Stimulated activated CD4-positive, alpha-beta T cell treated with anti-CD3 and anti-CD28 coated beads, Interleukin-12 subunit alpha, Interleukin-12 subunit beta, amount 100 ng/mL, for 48 hours (primary cell): ENCODE data around the gene COL5A1.

Source experiments
- DNase-seq, 3 donors: peaks; one replicate each; pipeline ENCODE4 v3.0.0-alpha.2; 2020; ENCODE audit warnings: low read depth in 2 of 3, low spot score in 1 of 3

The COL5A1 gene

DNA sequence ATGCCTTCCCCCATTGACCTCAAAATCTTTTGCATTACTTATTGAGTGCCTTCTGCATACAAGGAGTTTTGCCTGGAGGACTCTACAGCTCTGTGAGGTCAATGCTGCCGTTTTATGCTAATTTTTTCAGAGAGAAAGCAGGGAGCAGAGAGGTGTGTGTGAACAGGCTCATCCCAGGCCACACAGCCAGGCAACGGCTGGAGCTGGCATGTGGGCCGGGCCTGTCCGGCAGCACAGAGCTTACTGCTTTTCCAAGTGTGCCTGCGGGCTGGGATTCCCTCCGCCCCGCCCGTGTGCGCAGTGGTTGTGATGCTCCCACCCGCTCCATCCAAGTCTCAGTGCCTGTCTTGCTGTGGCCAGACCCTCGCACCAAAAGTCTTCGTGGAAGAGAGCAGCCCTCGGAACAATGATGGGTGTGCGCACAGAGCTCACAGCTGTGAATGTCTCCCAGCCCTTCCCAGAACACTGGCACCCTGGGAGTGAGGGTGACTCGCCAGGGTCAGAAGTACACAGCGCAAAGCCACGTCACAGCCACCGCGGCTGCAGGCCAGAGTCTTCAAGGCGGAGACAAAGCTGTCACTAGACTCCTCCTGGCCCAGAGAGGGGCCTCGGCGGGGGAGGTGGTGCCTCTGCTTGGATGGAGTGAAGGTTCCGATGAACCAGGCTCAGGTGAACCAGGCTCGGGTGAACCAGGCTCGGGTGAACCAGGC, 82.8 kb downstream of the COL5A1 start:
- DNase-seq: no peak

DNA sequence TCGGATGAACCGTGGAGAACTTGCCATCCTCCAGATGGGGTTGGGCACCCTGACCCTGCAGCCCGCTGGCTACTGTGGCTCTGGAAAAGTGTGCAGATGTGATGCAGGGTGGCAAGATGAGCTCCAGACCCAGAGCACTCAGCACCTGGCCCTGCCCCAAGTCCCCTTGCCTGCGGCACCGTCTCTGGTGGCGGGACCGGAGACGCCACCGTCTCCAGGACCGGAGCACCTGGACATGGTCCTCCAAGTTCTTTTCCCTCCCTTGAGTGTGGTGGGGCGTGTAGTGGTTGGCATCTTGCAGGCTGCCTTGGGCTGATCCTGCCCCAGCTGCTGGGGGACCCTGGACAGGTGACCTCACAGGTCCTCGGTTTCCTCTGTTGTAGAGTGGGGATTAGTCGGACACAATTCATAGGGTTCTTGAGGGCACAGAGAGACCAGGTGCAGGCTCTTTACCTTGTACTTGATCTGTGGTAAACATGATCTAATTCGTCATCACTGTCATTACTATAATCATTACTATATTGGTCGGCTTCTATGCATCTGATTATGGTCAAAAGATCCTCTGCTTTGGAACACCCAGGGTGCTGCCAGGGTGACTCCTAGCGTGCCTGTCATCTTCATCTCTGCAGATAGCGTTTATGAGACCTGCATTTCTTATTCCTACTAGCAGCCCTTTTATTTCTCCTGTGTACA, 83.5 kb downstream of the COL5A1 start:
- no peak for DNase-seq

DNA sequence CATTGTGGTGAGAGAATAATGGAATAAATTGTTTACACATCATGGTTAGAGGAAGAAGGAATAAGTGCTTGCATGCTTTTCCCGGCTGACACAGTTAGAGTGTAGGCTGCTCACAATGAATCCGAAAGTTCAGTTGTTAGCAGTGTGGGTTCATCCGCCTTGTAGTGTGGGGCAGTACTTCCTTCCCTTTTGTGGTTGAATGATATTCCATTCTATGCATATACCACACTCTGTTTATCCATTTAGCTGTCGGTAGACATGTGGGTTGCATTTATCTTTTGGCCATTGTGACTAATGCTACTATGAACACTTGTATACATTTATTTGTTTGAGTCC, 84.0 kb downstream of the COL5A1 start:
- no peak for DNase-seq

DNA sequence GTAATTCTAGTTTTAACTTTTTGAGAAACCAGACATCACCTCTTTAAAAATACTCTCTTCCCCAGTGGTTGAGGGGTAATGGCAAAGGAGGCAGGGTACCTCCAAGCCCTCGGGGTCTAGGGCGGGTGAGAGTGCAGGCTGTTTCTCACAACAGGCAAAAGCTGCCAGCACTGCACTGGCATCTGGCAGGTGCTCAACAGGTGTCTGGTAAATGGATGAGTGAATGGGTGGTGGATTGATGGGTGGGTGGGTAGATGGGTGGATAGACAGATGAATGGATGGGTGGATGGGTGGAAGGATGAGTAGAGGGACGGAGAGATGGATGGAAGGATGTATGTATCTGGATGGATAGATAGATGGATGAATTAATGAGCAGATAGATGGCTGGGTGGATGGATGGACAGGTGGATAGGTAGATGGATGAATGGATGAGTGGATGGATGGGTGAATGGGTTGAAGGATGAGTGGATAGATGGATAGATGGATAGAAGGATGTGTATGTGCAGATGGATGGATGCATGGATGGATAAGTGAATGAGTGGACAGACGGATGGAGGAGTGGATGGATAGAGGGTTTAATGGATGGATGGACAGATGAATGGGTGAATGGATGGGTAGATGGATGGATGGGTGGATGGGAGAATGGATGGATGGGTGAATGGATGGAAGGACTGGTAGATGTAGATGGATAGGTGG, 84.6 kb downstream of the COL5A1 start:
- no peak for DNase-seq

DNA sequence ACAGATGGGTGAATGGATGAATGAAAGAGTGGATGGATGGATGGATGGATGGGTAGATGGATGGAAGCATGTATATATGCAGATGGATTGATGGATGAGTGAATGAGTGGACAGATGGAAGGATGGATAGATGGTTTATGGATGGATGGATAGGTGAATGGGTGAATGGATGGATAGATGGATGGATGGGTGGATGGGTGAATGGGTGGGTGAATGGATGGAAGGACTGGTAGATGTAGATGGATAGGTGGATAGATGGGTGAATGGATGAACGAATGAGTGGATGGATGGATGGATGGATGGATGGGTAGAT, 85.1 kb downstream of the COL5A1 start:
- no peak for DNase-seq

DNA sequence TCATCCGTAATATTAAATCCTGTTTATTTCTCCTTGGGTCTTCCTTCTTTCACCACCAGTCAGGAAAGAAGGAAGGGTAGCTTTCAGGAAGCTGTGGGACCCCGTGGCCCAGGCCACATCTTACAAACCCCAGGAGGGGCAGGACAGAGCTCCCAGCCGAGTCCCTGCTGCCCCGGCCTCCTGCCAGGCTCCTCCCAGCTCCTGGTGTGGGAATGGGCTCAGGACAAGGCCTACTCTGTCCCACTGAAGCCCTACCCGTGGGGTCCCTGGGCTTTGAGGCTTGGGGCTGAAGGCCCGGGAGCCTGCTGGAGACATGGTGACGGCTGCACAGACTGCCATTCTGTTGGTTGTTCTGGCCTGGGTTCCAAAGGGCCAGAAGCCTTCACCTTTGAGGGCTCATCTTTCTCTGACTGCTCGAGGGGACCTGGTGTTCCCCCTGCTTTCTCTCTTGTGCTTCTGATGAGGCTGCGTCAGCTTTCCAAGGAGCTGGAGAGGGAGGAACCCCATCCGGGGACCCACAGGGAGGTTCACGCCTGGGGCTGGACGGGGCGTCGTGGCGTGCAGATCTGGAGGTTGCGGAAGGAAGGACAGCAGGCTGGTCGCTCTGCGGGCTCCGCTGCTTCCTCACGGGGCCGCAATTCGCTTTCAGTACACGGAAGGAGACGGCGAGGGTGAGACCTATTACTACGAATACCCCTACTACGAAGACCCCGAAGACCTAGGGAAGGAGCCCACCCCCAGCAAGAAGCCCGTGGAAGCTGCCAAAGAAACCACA, 86.6 kb downstream of the COL5A1 start:
- DNase-seq: no peak

DNA sequence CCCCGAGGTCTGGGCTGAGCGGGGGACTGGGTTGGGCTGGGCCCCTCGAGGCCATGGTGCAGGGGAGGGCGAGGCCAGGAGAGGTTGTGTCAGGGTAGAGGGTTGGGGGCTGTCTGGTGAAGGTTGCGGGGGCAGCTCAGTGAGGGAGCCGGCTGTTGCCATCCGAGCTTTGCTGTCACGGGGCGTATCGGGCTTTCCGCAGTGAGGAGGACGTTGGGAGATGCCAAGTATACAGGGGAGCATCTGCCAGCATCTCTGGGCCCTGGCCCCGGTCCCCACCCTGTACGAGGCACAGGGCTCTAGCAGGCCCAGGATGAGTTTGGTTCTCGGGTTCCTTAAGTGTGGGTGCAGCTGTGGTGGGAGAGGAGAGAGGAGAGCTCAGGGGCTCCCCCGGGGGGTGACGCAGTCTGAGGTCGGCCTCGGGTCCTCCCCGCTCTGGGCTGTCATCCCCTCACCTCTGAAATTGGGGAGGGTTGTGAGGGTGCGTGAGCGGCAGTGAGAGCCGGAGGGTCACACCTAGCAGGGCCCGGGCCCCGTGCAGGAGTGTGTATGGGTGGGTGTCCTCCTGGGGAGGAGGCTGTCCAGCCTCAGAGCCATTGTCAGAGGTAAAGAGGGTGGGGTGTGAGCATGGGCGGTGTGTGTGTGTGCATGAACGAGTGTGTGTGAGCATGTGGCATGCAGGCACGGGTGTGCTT, 87.3 kb downstream of the COL5A1 start:
- DNase-seq: no peak

DNA sequence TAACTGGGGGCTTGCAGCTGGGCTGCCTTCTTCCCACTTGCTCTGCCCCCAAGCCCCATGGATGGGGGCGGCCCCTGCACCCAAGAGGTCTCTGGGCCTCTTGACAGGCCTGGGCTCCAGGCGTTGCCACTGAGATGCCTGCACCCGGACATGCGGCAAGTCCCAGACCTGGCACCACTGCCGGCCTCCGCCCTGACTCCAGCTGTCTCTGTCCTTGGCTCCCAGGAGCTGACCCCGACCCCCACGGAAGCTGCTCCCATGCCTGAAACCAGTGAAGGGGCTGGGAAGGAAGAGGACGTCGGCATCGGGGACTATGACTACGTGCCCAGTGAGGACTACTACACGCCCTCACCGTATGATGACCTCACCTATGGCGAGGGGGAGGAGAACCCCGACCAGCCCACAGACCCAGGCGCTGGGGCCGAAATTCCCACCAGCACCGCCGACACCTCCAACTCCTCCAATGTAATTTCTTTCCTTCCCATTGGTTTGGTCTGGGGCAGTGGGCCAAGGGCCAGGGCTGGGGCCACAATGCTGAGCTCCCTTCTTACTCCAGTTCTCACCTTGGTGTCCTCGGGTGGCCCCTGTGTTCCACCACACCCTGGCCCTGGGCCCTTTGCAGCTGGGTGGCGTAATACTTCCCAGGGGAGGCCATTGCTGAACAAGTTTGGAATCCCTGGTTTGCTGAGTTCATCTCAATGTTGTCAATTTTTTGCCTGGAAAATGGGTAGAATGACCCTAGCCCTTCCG, 88.6 kb downstream of the COL5A1 start:
- no peak for DNase-seq

DNA sequence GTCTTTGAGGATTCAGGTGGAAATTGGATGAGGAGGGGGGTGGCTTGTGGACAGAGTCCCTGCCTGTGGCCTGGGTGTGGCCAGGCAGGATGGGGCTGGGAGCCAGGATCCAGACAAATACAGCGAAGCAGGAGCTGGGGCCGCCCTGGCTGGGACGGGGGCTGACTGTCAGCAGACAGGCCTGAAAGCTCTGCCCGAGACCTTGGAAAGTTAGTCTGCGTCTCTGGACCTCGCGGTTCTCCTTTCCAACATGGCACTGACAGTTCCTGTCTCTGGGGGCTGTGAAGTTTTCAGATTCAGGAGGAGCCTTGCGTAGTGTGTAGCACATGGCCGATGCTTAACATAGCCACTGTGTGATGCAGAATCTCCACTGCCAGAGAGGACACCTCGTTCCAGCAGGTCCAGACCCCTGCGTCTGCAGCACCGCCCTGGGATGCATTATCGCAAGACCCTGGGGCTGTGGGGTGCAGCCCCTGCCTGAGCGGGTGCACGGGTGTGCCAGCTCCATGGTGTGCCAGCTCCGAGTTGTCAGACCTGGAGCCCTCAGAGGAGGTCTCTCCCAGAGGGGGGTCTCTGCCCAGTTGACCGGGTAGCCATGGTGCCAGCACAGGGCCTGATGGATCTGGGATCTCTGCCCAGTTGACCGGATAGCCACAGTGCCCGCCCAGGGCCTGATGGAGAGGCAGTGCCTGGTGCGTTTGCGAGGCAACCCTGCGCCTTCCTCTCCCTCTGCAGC, 89.3 kb downstream of the COL5A1 start:
- no peak for DNase-seq

DNA sequence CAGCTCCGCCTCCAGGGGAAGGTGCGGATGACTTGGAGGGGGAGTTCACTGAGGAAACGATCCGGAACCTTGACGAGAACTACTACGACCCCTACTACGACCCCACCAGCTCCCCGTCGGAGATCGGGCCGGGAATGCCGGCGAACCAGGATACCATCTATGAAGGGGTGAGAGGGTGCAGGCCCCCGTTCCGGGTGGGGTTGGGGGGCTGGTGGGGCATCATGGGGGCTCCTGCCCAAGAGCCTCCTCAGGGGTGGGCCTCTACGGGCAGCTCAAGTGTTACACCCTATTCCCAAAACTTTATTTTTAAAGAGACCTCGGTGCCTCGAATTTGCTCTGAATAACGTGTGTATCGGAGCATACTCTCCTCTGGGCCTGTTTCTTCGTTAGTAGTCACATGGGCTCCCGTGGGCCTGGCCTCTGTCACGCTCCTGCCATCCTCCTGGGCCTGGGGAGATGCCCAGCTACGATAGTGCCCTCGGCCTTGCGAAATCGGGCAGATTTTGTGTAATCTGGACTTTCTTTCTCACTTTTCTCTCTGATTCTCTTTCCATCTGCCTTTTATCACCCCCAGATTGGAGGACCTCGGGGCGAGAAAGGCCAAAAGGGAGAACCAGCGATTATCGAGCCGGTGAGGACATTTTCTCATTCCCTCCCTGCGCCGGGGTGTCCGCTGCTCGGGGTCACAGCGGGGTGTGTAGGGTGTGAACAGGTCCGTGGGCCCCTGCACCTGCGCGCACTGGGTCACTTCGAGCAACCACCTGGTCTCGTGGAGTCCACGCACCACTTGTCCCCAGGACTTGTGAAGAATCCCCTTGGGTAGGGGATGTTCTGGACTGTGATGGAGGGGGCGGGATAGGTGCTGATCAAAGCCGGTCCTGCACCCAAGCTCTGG, 90.1 kb downstream of the COL5A1 start:
- no peak for DNase-seq

DNA sequence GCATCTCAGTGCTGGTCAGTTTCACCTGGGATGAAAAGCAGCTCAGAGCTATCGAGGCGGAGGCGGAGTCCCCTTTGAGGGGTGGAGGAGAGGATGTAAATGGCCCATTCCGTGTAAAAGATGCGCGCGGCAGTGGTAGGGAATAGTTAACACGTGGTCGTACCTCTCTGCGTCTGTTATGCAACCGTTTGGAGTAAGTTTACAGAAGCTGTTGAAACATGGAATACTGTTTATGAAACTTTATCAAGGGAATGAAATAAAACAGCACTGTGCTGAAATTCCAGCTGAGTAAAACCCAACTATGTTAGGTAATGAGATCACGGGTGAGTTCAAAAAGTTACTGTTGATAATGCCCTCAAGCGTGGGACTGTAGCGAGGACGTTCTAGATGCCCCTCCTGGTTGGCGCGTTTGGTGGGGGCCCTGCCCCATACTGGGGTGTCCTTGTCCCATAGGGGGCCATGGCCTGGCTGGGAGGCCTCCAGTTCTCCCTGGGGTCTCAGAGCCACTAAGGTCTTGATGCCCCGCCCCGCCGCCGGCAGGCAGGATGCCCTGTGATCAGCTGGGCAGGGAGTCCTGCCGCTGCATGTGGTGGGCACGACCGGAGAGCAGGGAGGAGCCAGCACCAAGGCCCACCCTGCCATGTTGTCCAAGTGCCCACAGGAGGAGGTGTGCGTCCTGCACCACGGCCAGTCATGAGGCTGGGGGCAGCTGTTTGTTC, 90.9 kb downstream of the COL5A1 start:
- no peak for DNase-seq

DNA sequence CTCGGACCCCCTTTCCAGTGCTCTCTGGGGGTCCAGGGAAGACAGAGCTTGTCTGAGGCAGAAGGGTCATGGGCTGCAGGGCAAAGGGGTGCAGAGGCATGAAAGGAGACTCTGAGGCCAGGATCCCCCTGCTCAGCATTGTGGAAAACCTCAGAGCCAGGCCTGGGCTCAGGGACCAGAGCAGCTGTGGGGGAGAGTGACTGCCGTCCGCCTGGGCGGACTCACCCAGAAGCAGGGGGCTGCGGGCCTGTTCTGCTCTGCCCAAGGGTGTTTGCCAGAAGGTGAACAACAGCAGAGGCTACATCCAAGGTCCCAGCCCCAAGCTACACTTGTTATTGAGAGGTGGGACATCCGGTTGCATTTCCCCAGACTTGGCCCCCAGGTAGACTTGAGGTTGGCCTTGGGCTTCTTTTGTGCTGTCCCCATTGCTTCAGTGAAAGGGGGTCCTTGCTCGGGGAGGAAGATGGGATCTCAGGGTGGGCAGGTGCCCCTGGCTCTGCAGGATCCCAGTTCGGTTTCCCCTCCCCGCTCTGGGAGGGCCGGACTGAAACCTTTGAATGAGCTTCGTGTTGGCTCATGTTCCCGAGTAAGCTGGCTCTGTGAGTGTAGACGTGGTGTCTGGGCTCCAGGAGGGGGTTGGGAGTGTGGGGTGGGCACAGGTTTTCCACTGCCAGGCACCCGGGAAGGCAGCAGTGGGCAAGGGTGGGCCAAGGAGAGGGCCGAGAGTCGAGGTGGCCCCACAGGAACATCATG, 92.1 kb downstream of the COL5A1 start:
- no peak for DNase-seq

DNA sequence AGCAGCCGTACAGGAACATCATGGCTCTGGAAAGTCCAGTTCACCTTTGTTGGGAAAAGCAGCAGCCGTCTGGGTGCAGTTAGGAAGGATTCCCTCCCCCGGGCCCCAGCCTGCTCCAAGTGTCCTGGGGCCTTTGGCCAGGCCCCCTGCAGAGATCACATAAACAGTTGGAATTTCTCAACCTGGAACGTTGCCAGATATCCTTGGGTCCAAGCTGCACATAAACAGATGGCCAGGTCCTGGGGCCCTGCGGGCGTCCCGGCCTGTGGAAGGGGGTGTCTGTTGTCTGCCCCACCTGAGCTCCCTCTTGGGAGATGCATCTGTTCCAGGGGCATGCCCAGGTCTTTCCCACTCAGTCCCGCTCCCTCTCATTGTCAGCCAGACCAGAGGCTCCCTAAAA, 92.7 kb downstream of the COL5A1 start:
- DNase-seq: no peak

DNA sequence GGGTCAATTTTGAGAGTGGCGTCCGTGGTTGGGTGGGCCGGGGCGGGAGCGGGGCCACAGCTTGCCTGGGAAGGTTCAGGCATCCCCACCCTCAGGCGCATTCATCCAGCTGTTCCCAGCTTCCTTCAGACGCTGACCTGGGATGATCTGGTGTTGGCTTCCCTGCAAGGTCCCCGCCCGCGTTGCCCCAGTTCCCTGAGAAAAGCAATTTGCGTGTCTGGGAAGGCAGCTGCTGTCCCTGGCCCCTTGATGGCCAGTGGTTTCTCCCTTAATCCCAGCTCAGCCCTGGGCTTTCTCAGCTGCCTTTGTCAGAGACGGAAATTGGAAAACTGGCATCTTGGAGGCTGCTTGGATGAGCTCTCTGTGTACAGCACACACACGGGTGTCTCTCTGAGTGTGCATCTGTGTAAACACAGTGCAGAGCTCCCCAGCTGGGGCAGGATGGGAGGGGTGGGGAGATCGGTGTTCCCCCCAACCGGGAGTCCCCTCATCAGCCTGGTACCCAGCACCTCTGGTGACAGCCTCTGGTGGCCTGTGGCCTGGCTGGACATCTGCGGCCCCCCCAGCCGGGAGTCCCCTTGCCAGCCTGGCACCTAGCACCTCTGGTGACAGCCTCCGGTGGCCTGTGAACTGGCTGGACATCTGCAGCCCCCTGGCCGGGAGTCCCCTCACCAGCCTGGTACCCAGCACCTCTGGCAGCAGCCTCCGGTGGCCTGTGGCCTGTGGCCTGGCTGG, 94.0 kb downstream of the COL5A1 start:
- no peak for DNase-seq

DNA sequence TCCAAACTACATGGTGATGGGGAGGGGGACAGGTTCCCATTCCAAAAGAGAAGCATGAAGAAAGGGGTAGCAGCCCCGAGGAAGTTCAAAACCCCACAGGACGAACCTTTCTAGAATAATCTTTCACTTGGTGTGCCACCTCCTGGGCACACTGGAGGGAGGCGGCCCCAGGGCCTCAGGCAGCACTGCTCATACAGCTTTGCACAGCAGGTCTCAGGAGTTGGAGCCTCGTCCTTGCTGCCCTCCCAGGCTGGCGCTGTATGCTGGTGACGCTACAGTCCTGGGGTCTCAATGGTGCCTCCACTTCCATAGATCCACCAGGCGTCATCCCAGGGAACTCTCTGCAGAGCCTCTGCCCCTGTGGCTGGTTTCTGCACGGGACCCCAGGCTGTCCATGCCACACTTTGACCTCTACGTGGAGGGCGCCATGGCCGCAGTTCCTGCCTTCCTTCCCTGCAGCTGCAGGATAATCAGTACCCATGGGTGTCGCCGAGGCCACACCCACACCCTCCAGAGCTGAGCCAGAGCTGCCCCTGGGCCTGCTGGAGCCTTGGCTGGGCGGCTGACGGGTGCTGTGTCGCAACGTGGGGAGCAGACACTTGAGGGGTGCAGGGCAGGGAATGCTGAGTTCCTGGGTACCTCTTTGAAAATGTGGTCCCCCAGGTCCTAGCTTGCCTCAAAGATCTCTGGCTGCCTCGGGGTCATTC, 95.3 kb downstream of the COL5A1 start:
- DNase-seq: no peak

DNA sequence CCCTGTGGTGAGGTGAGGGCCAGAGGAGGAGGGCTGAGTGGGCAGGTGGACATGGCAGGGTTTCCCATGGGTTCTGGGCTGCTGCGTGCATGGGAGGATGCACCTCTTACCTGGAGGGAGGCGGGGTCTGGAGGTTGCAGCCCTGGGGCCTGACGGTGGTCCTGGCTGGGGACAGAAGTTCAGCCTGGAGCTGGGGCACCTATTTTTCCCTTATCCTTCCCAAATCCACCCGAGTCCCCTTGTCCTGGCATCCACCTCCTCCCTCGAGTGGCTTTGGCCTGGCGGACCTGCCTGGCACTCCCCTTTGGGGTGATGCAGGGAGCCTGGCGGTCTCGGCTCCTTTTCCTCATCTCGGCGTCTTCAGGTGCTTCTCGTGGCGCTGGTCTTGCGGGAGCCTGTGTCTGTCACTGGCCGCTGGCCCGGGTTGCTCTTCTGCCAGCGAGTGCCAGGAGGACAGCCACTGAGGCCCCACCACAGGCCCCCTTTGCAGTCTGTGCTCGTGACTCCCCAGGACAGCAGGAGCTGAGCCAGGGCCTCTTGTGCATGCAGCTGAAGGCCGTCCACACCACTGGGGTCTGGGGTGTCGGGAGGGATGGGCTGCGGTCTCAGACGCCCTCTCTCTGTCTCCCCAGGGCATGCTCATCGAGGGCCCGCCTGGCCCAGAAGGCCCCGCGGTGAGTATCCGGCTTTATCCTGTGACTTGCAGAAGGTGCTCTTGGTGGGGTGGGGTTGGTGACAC, 96.4 kb downstream of the COL5A1 start:
- no peak for DNase-seq
